ENCODE measurements around the gene BPI.

The BPI gene

GRCh38 chr20:38304845-38305447 lies 990 bp downstream of the BPI start:
- DNase-seq (peak; percentile 28), ATAC-seq (ENCODE audit: insufficient read depth, low read depth) (no peak)
- H3K27ac ChIP-seq (ENCODE audit: low read length) = no peak overlapping the region
- H3K4me1 ChIP-seq (ENCODE audit: insufficient read depth, low read length) = peaks cover 14% of the 10 kb centered on the region
- H3K27me3 ChIP-seq (ENCODE audit: insufficient read depth, low read length, poor library complexity) = peaks cover 31% of the 10 kb centered on the region
- TF ChIP-seq CTCF (IDR thresholded peaks at IDR 0.05; ENCODE audit: borderline replicate concordance, extremely low read depth, low read length, poor library complexity, severe bottlenecking) (peak; percentile 61), EZH2 (IDR thresholded peaks at IDR 0.05; ENCODE audit: borderline replicate concordance, low read depth, low read length, severe bottlenecking) (no peak)
- peaks cover 9% of the 10 kb centered on the region for H4K20me1 ChIP-seq (ENCODE audit: insufficient read depth, low read length)
- no peak overlapping the region for H3K9ac ChIP-seq (ENCODE audit: low read depth, low read length)
- H3K4me2 ChIP-seq (ENCODE audit: insufficient read depth, low read length) = no peak overlapping the region
- H2AFZ ChIP-seq (ENCODE audit: low read depth, low read length) = no peak overlapping the region
- no peak overlapping the region for H3K4me3 ChIP-seq (ENCODE audit: low read depth in 1 of 2, low read length in 2 of 2)
- H3K9me3 ChIP-seq (ENCODE audit: insufficient read depth, low read length, severe bottlenecking) = no peaks in the 10 kb centered on the region
- H3K79me2 ChIP-seq (ENCODE audit: insufficient read depth, low read length) = no peaks in the 10 kb centered on the region
- no peaks in the 10 kb centered on the region for H3K36me3 ChIP-seq (ENCODE audit: insufficient read depth, low read length)

GRCh38 chr20:38305541-38305940 lies 1.6 kb downstream of the BPI start:
- Histone ChIP-seq H2AFZ (ENCODE audit: low read depth, low read length) (no peak overlapping the region), H3K4me1 (ENCODE audit: insufficient read depth, low read length) (peaks cover 14% of the 10 kb centered on the region), H4K20me1 (ENCODE audit: insufficient read depth, low read length) (peaks cover 9% of the 10 kb centered on the region), H3K36me3 (ENCODE audit: insufficient read depth, low read length) (no peaks in the 10 kb centered on the region), H3K9ac (ENCODE audit: low read depth, low read length) (no peak overlapping the region), H3K9me3 (ENCODE audit: insufficient read depth, low read length, severe bottlenecking) (no peaks in the 10 kb centered on the region), H3K27me3 (ENCODE audit: insufficient read depth, low read length, poor library complexity) (peaks cover 33% of the 10 kb centered on the region), H3K79me2 (ENCODE audit: insufficient read depth, low read length) (no peaks in the 10 kb centered on the region), H3K4me2 (ENCODE audit: insufficient read depth, low read length) (no peak overlapping the region), H3K27ac (ENCODE audit: low read length) (no peak overlapping the region), H3K4me3 (ENCODE audit: low read depth in 1 of 2, low read length in 2 of 2) (no peak overlapping the region)
- no peak for ATAC-seq (ENCODE audit: insufficient read depth, low read depth)
- no peak for TF ChIP-seq EZH2 (IDR thresholded peaks at IDR 0.05; ENCODE audit: borderline replicate concordance, low read depth, low read length, severe bottlenecking)
- no peak for DNase-seq

GRCh38 chr20:38306379-38306778 lies 2.4 kb downstream of the BPI start:
- H3K4me3 ChIP-seq (ENCODE audit: low read depth in 1 of 2, low read length in 2 of 2) = no peak overlapping the region
- no peak for TF ChIP-seq EZH2 (IDR thresholded peaks at IDR 0.05; ENCODE audit: borderline replicate concordance, low read depth, low read length, severe bottlenecking)
- no peak for TF ChIP-seq CTCF (IDR thresholded peaks at IDR 0.05; ENCODE audit: borderline replicate concordance, extremely low read depth, low read length, poor library complexity, severe bottlenecking)
- no peak overlapping the region for H3K4me2 ChIP-seq (ENCODE audit: insufficient read depth, low read length)
- H3K9me3 ChIP-seq (ENCODE audit: insufficient read depth, low read length, severe bottlenecking) = no peaks in the 10 kb centered on the region
- ATAC-seq (ENCODE audit: insufficient read depth, low read depth) (no peak), DNase-seq (no peak)
- H3K4me1 ChIP-seq (ENCODE audit: insufficient read depth, low read length) = peaks cover 14% of the 10 kb centered on the region
- no peaks in the 10 kb centered on the region for H3K79me2 ChIP-seq (ENCODE audit: insufficient read depth, low read length)
- peaks cover 36% of the 10 kb centered on the region for H3K27me3 ChIP-seq (ENCODE audit: insufficient read depth, low read length, poor library complexity)
- H3K36me3 ChIP-seq (ENCODE audit: insufficient read depth, low read length) = no peaks in the 10 kb centered on the region
- H4K20me1 ChIP-seq (ENCODE audit: insufficient read depth, low read length) = peaks cover 9% of the 10 kb centered on the region
- H3K27ac ChIP-seq (ENCODE audit: low read length) = no peak overlapping the region
- H2AFZ ChIP-seq (ENCODE audit: low read depth, low read length) = no peak overlapping the region
- H3K9ac ChIP-seq (ENCODE audit: low read depth, low read length) = no peak overlapping the region

GRCh38 chr20:38307371-38308046 lies 3.6 kb downstream of the BPI start:
- H3K4me1 ChIP-seq (ENCODE audit: insufficient read depth, low read length) = peaks cover 14% of the 10 kb centered on the region
- ATAC-seq (ENCODE audit: insufficient read depth, low read depth) (no peak), DNase-seq (no peak)
- H3K9ac ChIP-seq (ENCODE audit: low read depth, low read length) = no peak overlapping the region
- H3K36me3 ChIP-seq (ENCODE audit: insufficient read depth, low read length) = no peaks in the 10 kb centered on the region
- H4K20me1 ChIP-seq (ENCODE audit: insufficient read depth, low read length) = peaks cover 9% of the 10 kb centered on the region
- H3K4me3 ChIP-seq (ENCODE audit: low read depth in 1 of 2, low read length in 2 of 2) = no peak overlapping the region
- H3K79me2 ChIP-seq (ENCODE audit: insufficient read depth, low read length) = no peaks in the 10 kb centered on the region
- H3K4me2 ChIP-seq (ENCODE audit: insufficient read depth, low read length) = no peak overlapping the region
- no peak for TF ChIP-seq CTCF (IDR thresholded peaks at IDR 0.05; ENCODE audit: borderline replicate concordance, extremely low read depth, low read length, poor library complexity, severe bottlenecking)
- TF ChIP-seq EZH2 (IDR thresholded peaks at IDR 0.05; ENCODE audit: borderline replicate concordance, low read depth, low read length, severe bottlenecking) = no peak
- H3K9me3 ChIP-seq (ENCODE audit: insufficient read depth, low read length, severe bottlenecking) = no peaks in the 10 kb centered on the region
- H3K27me3 ChIP-seq (ENCODE audit: insufficient read depth, low read length, poor library complexity) = peaks cover 34% of the 10 kb centered on the region
- no peak overlapping the region for H2AFZ ChIP-seq (ENCODE audit: low read depth, low read length)
- no peak overlapping the region for H3K27ac ChIP-seq (ENCODE audit: low read length)

All from DND-41 (cell line).